IPS DF 6.9 (cell line): ENCODE results near the gene OPCML.

Source experiments
- DNase-seq: peaks from one replicate; pipeline ENCODE4 v3.0.0-alpha.2; 2013; ENCODE audit warnings: low read depth, low spot score
- H3K27ac ChIP-seq: one replicate; pipeline ENCODE4 v1.5.1; 2013; ENCODE audit warnings: low read length, control low read depth
- H3K27me3 ChIP-seq: 2 replicates; pipeline ENCODE4 v1.6.1; 2013; ENCODE audit warnings: mild to moderate bottlenecking, low read length; ENCODE audit not compliant: control insufficient read depth, insufficient read depth
- H3K36me3 ChIP-seq: 2 replicates; pipeline ENCODE4 v1.6.1; 2013; ENCODE audit warnings: low read length; ENCODE audit not compliant: control insufficient read depth, insufficient read depth
- H3K4me1 ChIP-seq: 2 replicates; pipeline ENCODE4 v1.6.1; 2013; ENCODE audit warnings: low read length; ENCODE audit not compliant: control insufficient read depth, insufficient read depth
- H3K4me3 ChIP-seq: 2 replicates; pipeline ENCODE4 v1.5.1; 2013; ENCODE audit warnings: mild to moderate bottlenecking, low read length
- H3K9me3 ChIP-seq: 2 replicates; pipeline ENCODE4 v1.6.1; 2013; ENCODE audit warnings: low read length, inconsistent platforms; ENCODE audit not compliant: control insufficient read depth, insufficient read depth
- WGBS: extraction: QIAGEN DNeasy Blood & Tissue Kit; methylation state at CpG from one replicate; pipeline ENCODE4 v1.1.7; 2013; ENCODE audit warnings: mixed read lengths, missing lambda C conversion rate; ENCODE audit not compliant: insufficient read length, insufficient coverage; 5-methylcytosine and 5-hydroxymethylcytosine counted together

OPCML gene

GRCh38 chr11:132878111-132878510 is 654.2 kb downstream of the OPCML start:
- Histone ChIP-seq H3K9me3 (no peaks in the 10 kb centered on the region), H3K4me1 (peaks cover 3% of the 10 kb centered on the region), H3K36me3 (no peaks in the 10 kb centered on the region), H3K27ac (no peak overlapping the region), H3K27me3 (no peaks in the 10 kb centered on the region), H3K4me3 (no peak overlapping the region)
- no CpG with 5 or more reads among the region's 5 CpGs for WGBS
- no peak for DNase-seq

- Histone ChIP-seq H3K36me3 (no peaks in the 10 kb centered on the region), H3K9me3 (no peaks in the 10 kb centered on the region), H3K4me1 (peaks cover 3% of the 10 kb centered on the region), H3K27me3 (no peaks in the 10 kb centered on the region), H3K27ac (no peak overlapping the region), H3K4me3 (no peak overlapping the region)
- WGBS, result no CpG with 5 or more reads among the region's 6 CpGs
- no peak for DNase-seq
These were observed 655.6 kb downstream of the OPCML start for GRCh38 chr11:132876705-132877104.

- H3K9me3 ChIP-seq, result no peaks in the 10 kb centered on the region
- no CpG with 5 or more reads among the region's 3 CpGs for WGBS
- H3K27me3 ChIP-seq, result no peaks in the 10 kb centered on the region
- no peaks in the 10 kb centered on the region for H3K36me3 ChIP-seq
- no peak overlapping the region for H3K4me3 ChIP-seq
- peaks cover under 1% of the 10 kb centered on the region; the same call in 1 of the 2 replicates for H3K4me1 ChIP-seq
- no peak overlapping the region for H3K27ac ChIP-seq
- no peak for DNase-seq
These were observed 656.1 kb downstream of the OPCML start for GRCh38 chr11:132876239-132876638.

- no peaks in the 10 kb centered on the region for H3K9me3 ChIP-seq
- DNase-seq, result no peak
- no peak overlapping the region for H3K4me3 ChIP-seq
- WGBS, result no CpG with 5 or more reads among the region's 6 CpGs
- H3K4me1 ChIP-seq, result no peaks in the 10 kb centered on the region
- no peaks in the 10 kb centered on the region for H3K36me3 ChIP-seq
- no peak overlapping the region for H3K27ac ChIP-seq
- no peaks in the 10 kb centered on the region for H3K27me3 ChIP-seq
These were observed 657.7 kb downstream of the OPCML start for GRCh38 chr11:132874638-132875037.

GRCh38 chr11:132873841-132874240 is 658.5 kb downstream of the OPCML start:
- Histone ChIP-seq H3K27me3 (no peaks in the 10 kb centered on the region), H3K27ac (no peak overlapping the region), H3K9me3 (no peaks in the 10 kb centered on the region), H3K4me1 (no peaks in the 10 kb centered on the region), H3K4me3 (no peak overlapping the region), H3K36me3 (no peaks in the 10 kb centered on the region)
- DNase-seq, result no peak
- WGBS, result no CpG with 5 or more reads among the region's 5 CpGs

- no peak for DNase-seq
- H3K27ac ChIP-seq, result no peak overlapping the region
- H3K36me3 ChIP-seq, result no peaks in the 10 kb centered on the region
- H3K4me1 ChIP-seq, result no peaks in the 10 kb centered on the region
- WGBS, result no CpG with 5 or more reads among the region's 10 CpGs
- no peaks in the 10 kb centered on the region for H3K9me3 ChIP-seq
- H3K27me3 ChIP-seq, result no peaks in the 10 kb centered on the region
- H3K4me3 ChIP-seq, result no peak overlapping the region
These were observed 660.1 kb downstream of the OPCML start for GRCh38 chr11:132872211-132872610.

- no peaks in the 10 kb centered on the region for H3K9me3 ChIP-seq
- H3K27me3 ChIP-seq, result no peaks in the 10 kb centered on the region
- H3K36me3 ChIP-seq, result no peaks in the 10 kb centered on the region
- WGBS, result no CpG with 5 or more reads among the region's 5 CpGs
- no peak for DNase-seq
- H3K4me3 ChIP-seq, result no peak overlapping the region
- no peak overlapping the region for H3K27ac ChIP-seq
- peaks cover 3% of the 10 kb centered on the region; the same call in 1 of the 2 replicates for H3K4me1 ChIP-seq
These were observed 665.3 kb downstream of the OPCML start for GRCh38 chr11:132866783-132867545.

- Histone ChIP-seq H3K27me3 (no peaks in the 10 kb centered on the region), H3K4me3 (no peak overlapping the region), H3K27ac (no peak overlapping the region), H3K9me3 (no peaks in the 10 kb centered on the region), H3K36me3 (no peaks in the 10 kb centered on the region), H3K4me1 (peaks cover 3% of the 10 kb centered on the region; the same call in 1 of the 2 replicates)
- WGBS, result no CpG with 5 or more reads among the region's 5 CpGs
- no peak for DNase-seq
These were observed 666.7 kb downstream of the OPCML start for GRCh38 chr11:132865623-132866022.

- peak; percentile 29 for DNase-seq
- H3K27me3 ChIP-seq, result no peaks in the 10 kb centered on the region
- no peak overlapping the region for H3K4me3 ChIP-seq
- H3K36me3 ChIP-seq, result no peaks in the 10 kb centered on the region
- H3K9me3 ChIP-seq, result no peaks in the 10 kb centered on the region
- WGBS, result no CpG with 5 or more reads among the region's 17 CpGs
- H3K4me1 ChIP-seq, result peaks cover 3% of the 10 kb centered on the region; the same call in 1 of the 2 replicates
- no peak overlapping the region for H3K27ac ChIP-seq
These were observed 667.3 kb downstream of the OPCML start for GRCh38 chr11:132864811-132865576.

GRCh38 chr11:132862933-132863332 is 669.4 kb downstream of the OPCML start:
- Histone ChIP-seq H3K4me3 (no peak overlapping the region), H3K4me1 (peaks cover 3% of the 10 kb centered on the region; the same call in 1 of the 2 replicates), H3K27me3 (no peaks in the 10 kb centered on the region), H3K36me3 (no peaks in the 10 kb centered on the region), H3K9me3 (no peaks in the 10 kb centered on the region), H3K27ac (no peak overlapping the region)
- WGBS, result no CpG with 5 or more reads among the region's 5 CpGs
- no peak for DNase-seq
